ENCODE results near the gene MACF1.
A peak's percentile ranks its signal among the peaks of the same experiment; 100 is the strongest.

MACF1 gene

DNA sequence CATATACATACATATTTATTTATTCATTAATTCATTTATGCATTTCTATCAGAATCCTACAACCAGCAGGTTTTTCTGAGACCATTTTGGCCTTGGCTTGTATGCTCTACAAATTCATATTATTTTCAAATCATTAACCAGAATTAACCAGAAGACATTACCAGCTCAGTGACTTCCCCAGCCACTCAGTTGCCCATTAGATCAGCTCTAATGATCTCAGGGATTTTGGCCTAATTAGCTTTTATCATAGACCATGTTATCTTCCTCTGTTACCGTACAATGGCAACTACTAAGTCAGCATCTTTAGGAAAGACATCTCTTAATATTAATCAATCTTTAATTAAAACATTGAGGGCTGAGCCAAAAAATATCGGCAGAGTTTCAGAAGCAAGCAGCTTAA lies 196.6 kb downstream of the MACF1 start:
- H3K4me1 ChIP-seq (ENCODE audit: low read length): peaks cover 45% of the 10 kb centered on the region
- DNase-seq: no peak
- no peak overlapping the region for H2AFZ ChIP-seq (ENCODE audit: low read length)
- no peak overlapping the region for H3K4me3 ChIP-seq (ENCODE audit: low read length)
- no peak overlapping the region for H3K4me2 ChIP-seq (ENCODE audit: low read depth, low read length)
- no peak overlapping the region for H3K27ac ChIP-seq (ENCODE audit: low read length)
- H3F3A ChIP-seq (ENCODE audit: insufficient read depth, low read length): peaks cover 18% of the 10 kb centered on the region
- H3K36me3 ChIP-seq (replicated peaks; ENCODE audit: insufficient read depth, low read length): no peaks in the 10 kb centered on the region; the same call in 1 of the 2 replicates
- H3K79me2 ChIP-seq (ENCODE audit: low read length): peaks cover 88% of the 10 kb centered on the region
- H3K9me2 ChIP-seq (replicated peaks; ENCODE audit: insufficient read depth, low read length): no peaks in the 10 kb centered on the region
- H4K20me1 ChIP-seq (ENCODE audit: insufficient read depth, low read length): no peaks in the 10 kb centered on the region
- H3K9me3 ChIP-seq (replicated peaks; ENCODE audit: insufficient read depth, low read length): no peaks in the 10 kb centered on the region
- H3K9ac ChIP-seq (ENCODE audit: low read length): no peak overlapping the region
- no peaks in the 10 kb centered on the region for H3K27me3 ChIP-seq (replicated peaks; ENCODE audit: insufficient read depth, low read length)
- TF ChIP-seq EZH2 (optimal IDR thresholded peaks at IDR 0.05; ENCODE audit: low read depth, low read length): no peak
- no peak for TF ChIP-seq CTCF (IDR thresholded peaks at IDR 0.05; ENCODE audit: low read length)
- TF ChIP-seq EZH2phosphoT487 (IDR thresholded peaks at IDR 0.05; ENCODE audit: low read length): no peak

- peaks cover 36% of the 10 kb centered on the region for H3K4me1 ChIP-seq (ENCODE audit: low read length)
Measured at GRCh38 chr1:39404876-39405275, 200.4 kb downstream of the MACF1 start.

DNA sequence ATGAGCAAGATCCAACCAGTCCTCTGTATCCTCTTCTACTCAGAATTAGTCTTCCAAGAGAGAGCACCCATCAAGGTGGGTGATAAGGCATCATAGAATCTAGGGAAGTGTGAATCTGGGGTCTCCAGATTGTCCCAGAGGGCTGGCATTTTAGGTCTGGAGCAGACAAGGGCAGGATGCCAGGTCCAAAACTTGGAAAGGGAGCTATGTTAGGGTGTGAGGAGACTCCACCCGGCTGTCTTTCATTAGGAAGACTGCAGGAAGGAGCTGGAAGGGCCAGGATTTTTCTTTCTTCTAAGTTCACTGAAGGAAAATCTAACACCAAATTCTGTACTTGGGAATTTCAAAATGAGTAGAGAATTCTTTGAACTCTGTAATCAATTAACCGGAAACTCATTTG lies 200.9 kb downstream of the MACF1 start:
- Histone ChIP-seq H3F3A (ENCODE audit: insufficient read depth, low read length) (peaks cover 40% of the 10 kb centered on the region), H3K9me3 (replicated peaks; ENCODE audit: insufficient read depth, low read length) (no peaks in the 10 kb centered on the region), H4K20me1 (ENCODE audit: insufficient read depth, low read length) (no peaks in the 10 kb centered on the region), H3K27me3 (replicated peaks; ENCODE audit: insufficient read depth, low read length) (no peaks in the 10 kb centered on the region), H2AFZ (ENCODE audit: low read length) (no peak overlapping the region), H3K4me3 (ENCODE audit: low read length) (no peak overlapping the region), H3K4me1 (ENCODE audit: low read length) (peaks cover 41% of the 10 kb centered on the region), H3K36me3 (replicated peaks; ENCODE audit: insufficient read depth, low read length) (no peaks in the 10 kb centered on the region), H3K79me2 (ENCODE audit: low read length) (peaks cover 67% of the 10 kb centered on the region), H3K9ac (ENCODE audit: low read length) (no peak overlapping the region), H3K27ac (ENCODE audit: low read length) (0 out of 2 replicates have a peak overlapping the region, but pooled peaks have one; percentile 0), H3K9me2 (replicated peaks; ENCODE audit: insufficient read depth, low read length) (no peaks in the 10 kb centered on the region), H3K4me2 (ENCODE audit: low read depth, low read length) (peak overlapping the region; percentile 8; the same call in 1 of the 2 replicates)
- TF ChIP-seq EZH2 (optimal IDR thresholded peaks at IDR 0.05; ENCODE audit: low read depth, low read length) (no peak), EZH2phosphoT487 (IDR thresholded peaks at IDR 0.05; ENCODE audit: low read length) (no peak), CTCF (IDR thresholded peaks at IDR 0.05; ENCODE audit: low read length) (no peak)
- no peak for DNase-seq

More at GRCh38 chr1:39404876-39405275, 200.4 kb downstream of the MACF1 start:
- Histone ChIP-seq H3K4me3 (ENCODE audit: low read length) (no peak overlapping the region), H3K9me3 (replicated peaks; ENCODE audit: insufficient read depth, low read length) (no peaks in the 10 kb centered on the region), H4K20me1 (ENCODE audit: insufficient read depth, low read length) (no peaks in the 10 kb centered on the region), H3K27me3 (replicated peaks; ENCODE audit: insufficient read depth, low read length) (no peaks in the 10 kb centered on the region), H3F3A (ENCODE audit: insufficient read depth, low read length) (peaks cover 35% of the 10 kb centered on the region), H2AFZ (ENCODE audit: low read length) (no peak overlapping the region), H3K79me2 (ENCODE audit: low read length) (peaks cover 67% of the 10 kb centered on the region), H3K9ac (ENCODE audit: low read length) (no peak overlapping the region), H3K9me2 (replicated peaks; ENCODE audit: insufficient read depth, low read length) (no peaks in the 10 kb centered on the region), H3K36me3 (replicated peaks; ENCODE audit: insufficient read depth, low read length) (no peaks in the 10 kb centered on the region), H3K27ac (ENCODE audit: low read length) (no peak overlapping the region), H3K4me2 (ENCODE audit: low read depth, low read length) (0 out of 2 replicates have a peak overlapping the region, but pooled peaks have one; percentile 8)
- no peak for DNase-seq
- TF ChIP-seq EZH2phosphoT487 (IDR thresholded peaks at IDR 0.05; ENCODE audit: low read length): no peak
- TF ChIP-seq EZH2 (optimal IDR thresholded peaks at IDR 0.05; ENCODE audit: low read depth, low read length): no peak
- no peak for TF ChIP-seq CTCF (IDR thresholded peaks at IDR 0.05; ENCODE audit: low read length)
